HG03175 (cell line): Measurements from ENCODE around the gene SSB.
"Not testable (repeated sequence)": the region's sequence is repeated elsewhere in the genome, so short reads cannot be mapped to it uniquely, and the experiment has no call there.

Experiments used
- ATAC-seq: cut with Tn5 transposase; IDR thresholded peaks from one replicate; pipeline ENCODE4 v1.9.1; 2021; ENCODE audit warnings: mild to moderate bottlenecking, moderate library complexity; ENCODE audit not compliant: unreplicated experiment

Gene SSB

DNA sequence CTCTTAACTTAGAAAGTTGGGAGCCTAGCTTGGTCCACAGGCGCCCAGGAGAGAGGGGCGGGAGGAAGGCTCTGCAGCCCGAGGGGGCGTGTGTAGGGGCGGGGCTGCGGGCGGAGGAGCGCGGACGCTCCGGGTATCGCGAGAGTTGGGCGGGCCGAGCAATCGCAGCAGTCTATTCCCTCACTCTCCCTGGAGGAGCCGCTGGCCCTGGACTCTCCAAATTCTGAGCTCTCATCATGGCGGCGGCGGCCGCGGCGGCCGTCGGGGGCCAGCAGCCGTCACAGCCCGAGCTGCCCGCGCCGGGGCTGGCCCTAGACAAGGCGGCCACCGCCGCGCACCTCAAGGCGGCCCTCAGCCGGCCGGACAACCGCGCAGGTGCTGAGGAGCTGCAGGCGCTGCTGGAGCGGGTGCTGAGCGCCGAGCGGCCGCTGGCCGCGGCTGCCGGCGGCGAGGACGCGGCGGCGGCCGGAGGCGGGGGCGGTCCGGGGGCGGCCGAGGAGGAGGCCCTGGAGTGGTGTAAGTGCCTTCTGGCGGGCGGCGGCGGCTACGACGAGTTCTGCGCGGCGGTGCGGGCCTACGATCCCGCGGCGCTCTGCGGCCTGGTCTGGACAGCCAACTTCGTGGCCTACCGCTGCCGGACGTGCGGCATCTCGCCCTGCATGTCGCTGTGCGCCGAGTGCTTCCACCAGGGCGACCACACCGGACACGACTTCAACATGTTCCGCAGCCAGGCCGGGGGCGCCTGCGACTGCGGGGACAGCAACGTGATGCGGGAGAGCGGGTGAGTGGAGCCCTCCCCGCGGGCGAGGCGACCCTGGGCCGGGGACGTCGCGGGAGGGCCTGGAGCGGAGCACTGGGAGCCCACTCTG is 28.8 kb downstream of the SSB start, which contains the start of gene UBR3:
Gene UBR3 (plus strand): TSS at position 183 of the 869 bp plus-strand sequence. CDS start 54 bp downstream, at position 237.
- peak; percentile 83 for ATAC-seq

- ATAC-seq: no peak
Observed at GRCh38 chr2:169828141-169828811, 29.6 kb downstream of the SSB start.

- no peak for ATAC-seq
Observed at GRCh38 chr2:169834401-169834800, 35.7 kb downstream of the SSB start.

- ATAC-seq: no peak
Observed at GRCh38 chr2:169838743-169839489, 40.2 kb downstream of the SSB start.

GRCh38 chr2:169839954-169840746 is 41.5 kb downstream of the SSB start:
- no peak for ATAC-seq

DNA sequence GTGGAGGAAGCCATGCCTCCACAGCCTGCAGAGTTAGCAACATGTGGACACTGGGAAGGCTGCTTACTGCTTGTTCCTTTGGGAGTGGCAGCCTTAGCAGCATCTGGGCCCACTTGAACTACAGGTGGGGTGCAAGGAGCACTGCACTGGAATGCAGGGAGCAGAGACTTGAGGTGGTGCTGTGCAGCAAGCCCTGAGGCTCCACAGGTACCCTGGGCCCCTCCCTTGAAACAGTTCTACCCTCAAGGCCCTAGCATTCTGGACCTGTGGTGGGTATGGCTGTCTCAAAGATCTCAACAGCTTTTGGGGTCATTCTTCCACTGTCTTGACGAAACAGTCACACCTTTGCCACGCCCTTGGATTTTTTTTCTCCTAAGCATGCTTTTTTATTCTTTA is 42.1 kb downstream of the SSB start:
- ATAC-seq: no peak

- ATAC-seq: not testable (repeated sequence)
Observed at GRCh38 chr2:169841625-169842024, 43.0 kb downstream of the SSB start.

GRCh38 chr2:169845016-169845415 is 46.3 kb downstream of the SSB start:
- no peak for ATAC-seq

GRCh38 chr2:169848959-169849693 is 50.5 kb downstream of the SSB start:
- not testable (repeated sequence) for ATAC-seq

GRCh38 chr2:169849710-169850109 is 51.0 kb downstream of the SSB start:
- no peak for ATAC-seq

DNA sequence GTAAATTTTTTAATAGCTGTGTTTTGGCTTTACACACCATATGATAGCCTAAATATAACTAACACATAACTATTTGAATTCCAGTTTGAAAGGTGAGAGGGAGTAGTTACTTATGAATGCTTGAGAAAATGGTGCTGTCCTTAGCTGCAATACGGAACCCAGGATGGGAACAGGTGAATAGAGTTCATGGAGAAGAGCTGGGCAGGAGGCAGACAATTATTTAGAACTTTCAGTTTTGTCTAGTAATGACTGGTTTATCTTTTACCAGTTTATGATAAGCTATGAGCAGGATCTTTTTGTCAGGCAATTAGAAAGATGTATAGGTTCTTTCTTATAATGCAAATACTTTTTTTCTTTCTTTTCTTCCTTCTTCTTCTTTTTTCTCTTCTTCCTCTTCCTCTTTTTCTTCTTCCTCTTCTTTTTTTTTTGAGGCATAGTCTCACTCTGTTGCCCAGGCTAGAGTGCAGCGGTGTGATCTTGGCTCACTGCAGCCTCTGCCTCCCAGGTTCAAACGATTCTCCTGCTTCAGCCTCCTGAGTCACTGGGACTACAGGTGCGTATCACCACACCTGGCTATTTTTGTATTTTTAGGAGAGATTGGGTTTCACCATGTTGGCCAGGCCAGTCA is 54.5 kb downstream of the SSB start:
- no peak for ATAC-seq

DNA sequence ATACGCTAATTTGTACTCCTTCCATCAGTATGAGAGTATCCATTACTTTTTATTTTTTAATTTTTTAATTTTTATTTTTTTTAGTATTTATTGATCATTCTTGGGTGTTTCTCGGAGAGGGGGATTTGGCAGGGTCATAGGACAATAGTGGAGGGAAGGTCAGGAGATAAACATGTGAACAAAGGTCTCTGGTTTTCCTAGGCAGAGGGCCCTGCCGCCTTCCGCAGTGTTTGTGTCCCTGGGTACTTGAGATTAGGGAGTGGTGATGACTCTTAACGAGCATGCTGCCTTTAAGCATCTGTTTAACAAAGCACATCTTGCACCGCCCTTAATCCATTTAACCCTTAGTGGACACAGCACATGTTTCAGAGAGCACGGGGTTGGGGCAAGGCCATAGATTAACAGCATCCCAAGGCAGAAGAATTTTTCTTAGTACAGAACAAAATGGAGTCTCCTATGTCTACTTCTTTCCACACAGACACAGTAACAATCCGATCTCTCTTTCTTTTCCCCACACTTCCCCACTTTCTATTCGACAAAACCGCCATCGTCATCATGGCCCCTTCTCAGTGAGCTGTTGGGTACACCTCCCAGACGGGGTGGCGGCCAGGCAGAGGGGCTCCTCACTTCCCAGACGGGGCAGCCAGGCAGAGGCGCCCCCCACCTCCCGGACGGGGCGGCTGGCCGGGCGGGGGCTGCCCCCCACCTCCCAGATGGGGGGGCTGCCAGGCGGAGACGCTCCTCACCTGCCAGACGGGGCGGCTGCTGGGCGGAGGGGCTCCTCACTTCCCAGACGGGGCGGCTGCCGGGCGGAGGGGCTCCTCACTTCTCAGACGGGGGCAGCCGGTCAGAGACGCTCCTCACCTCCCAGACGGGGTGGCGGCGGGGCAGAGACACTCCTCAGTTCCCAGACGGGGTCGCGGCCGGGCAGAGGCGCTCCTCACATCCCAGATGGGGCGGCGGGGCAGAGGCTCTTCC is 56.9 kb downstream of the SSB start:
- not testable (repeated sequence) for ATAC-seq

GRCh38 chr2:169859423-169859822 is 60.8 kb downstream of the SSB start:
- no peak for ATAC-seq

GRCh38 chr2:169860149-169860548 is 61.5 kb downstream of the SSB start:
- no peak for ATAC-seq
